HG03378 (cell line): ENCODE results near the gene SLIT2.

Experiments used
- ATAC-seq: cut with Tn5 transposase; IDR thresholded peaks from one replicate; pipeline ENCODE4 v1.9.1; 2021; ENCODE audit warnings: mild to moderate bottlenecking, moderate library complexity; ENCODE audit not compliant: unreplicated experiment

The SLIT2 gene

GRCh38 chr4:20298455-20298854, 46.8 kb downstream of the SLIT2 start:
- ATAC-seq = no peak

- ATAC-seq = no peak
These were observed 47.3 kb downstream of the SLIT2 start for GRCh38 chr4:20298986-20299385.

- ATAC-seq = no peak
These were observed 47.8 kb downstream of the SLIT2 start for GRCh38 chr4:20299515-20299914.

GRCh38 chr4:20301161-20301560, 49.5 kb downstream of the SLIT2 start:
- no peak for ATAC-seq
